OCI-LY7 (cell line): ENCODE results near the gene DNAJB7.

ENCODE experiments used
- CTCF ChIP-seq: fragments of 200-600 bp; sonication (generic); conservative IDR thresholded peaks from 2 replicates; pipeline ENCODE4 v1.5.1; 2014; ENCODE audit warnings: mild to moderate bottlenecking, antibody characterized with exemption, low read length, moderate library complexity, mixed read lengths
- EZH2phosphoT487 ChIP-seq: fragments of 200-600 bp; sonication (generic); IDR thresholded peaks from 2 replicates; pipeline ENCODE4 v1.6.1; 2018; ENCODE audit warnings: low read depth, borderline replicate concordance, mild to moderate bottlenecking, mixed run types, antibody characterized with exemption, low read length, moderate library complexity, mixed read lengths

GRCh38 chr22:40908895-40909294 lies 47.0 kb upstream of the DNAJB7 start:
- TF ChIP-seq CTCF, result no peak
- TF ChIP-seq EZH2phosphoT487, result no peak
